B cell (primary cell): ENCODE data around the gene CCDC85C. TPM values are rescaled to one million over a fixed set of nuclear protein-coding genes. Genes with fewer than 3 reads are reported as not detected.

Source experiments
- ATAC-seq: fragments of 200-7000 bp; cut with Tn5 transposase; one replicate; pipeline ENCODE4 v1.10.0; 2021; ENCODE audit warnings: low read depth, mild to moderate bottlenecking, moderate number of reproducible peaks, moderate library complexity
- CTCF ChIA-PET: fragments of 350-600 bp; sonication (Branson Sonifier 250); formaldehyde crosslinking; loops from one replicate; lab custom pipeline; 2021; ENCODE audit warnings: antibody characterized with exemption, inconsistent platforms; lab: Charles Lee
- POLR2A ChIA-PET: fragments of 350-600 bp; sonication (Branson Sonifier 250); formaldehyde crosslinking; loops from one replicate; lab custom pipeline; 2021; ENCODE audit warnings: antibody characterized with exemption; lab: Charles Lee
- DNase-seq: peaks from one replicate; pipeline ENCODE4 v3.0.0; 2013
- H2AFZ ChIP-seq: 2 replicates; pipeline ENCODE4 v1.6.1; 2012; ENCODE audit warnings: mild to moderate bottlenecking, low read depth, low read length; ENCODE audit not compliant: insufficient read depth, poor library complexity, severe bottlenecking
- H3K27ac ChIP-seq, 2 donors: 1 replicate in 1 of 2; 2 replicates in 1 of 2; pipeline ENCODE4 v1.5.1; 2012 to 2013; ENCODE audit warnings: low read length in 2 of 2, mild to moderate bottlenecking in 2 of 2, moderate library complexity in 1 of 2
- H3K27me3 ChIP-seq, 4 experiments: fragments of 200-600 bp in 1 of 4; sonication (generic) in 1 of 4; replicated peaks in 1 of 4; 1 replicate in 2 of 4; 2 replicates in 2 of 4; pipeline versions ENCODE4 v1.6.1 to v1.7.0; 2013 to 2016; ENCODE audit warnings: low read length in 3 of 4, mild to moderate bottlenecking in 2 of 4, mixed read lengths in 1 of 4, moderate library complexity in 1 of 4; ENCODE audit not compliant: insufficient read depth in 4 of 4, control insufficient read depth in 3 of 4; ENCODE audit errors: control extremely low read depth in 1 of 4
- H3K36me3 ChIP-seq, 2 experiments: replicated peaks in 1 of 2; 1 replicate in 1 of 2; 2 replicates in 1 of 2; pipeline versions ENCODE4 v1.6.1 to v1.7.1; 2013; ENCODE audit warnings: low read length in 1 of 2; ENCODE audit not compliant: insufficient read depth in 2 of 2, control insufficient read depth in 1 of 2; ENCODE audit errors: control extremely low read depth in 1 of 2, extremely low read depth in 1 of 2
- H3K4me1 ChIP-seq, 2 donors: fragments of 200-600 bp in 1 of 2; sonication (generic) in 1 of 2; 1 replicate in 1 of 2; 2 replicates in 1 of 2; pipeline versions ENCODE4 v1.5.1 to v1.6.1; 2013 to 2017; ENCODE audit warnings: low read length in 2 of 2; ENCODE audit not compliant: control insufficient read depth in 2 of 2, insufficient read depth in 2 of 2
- H3K4me2 ChIP-seq: replicated peaks from 2 replicates; pipeline ENCODE3; 2012; ENCODE audit warnings: mild to moderate bottlenecking, low read depth, low read length; ENCODE audit not compliant: poor library complexity, severe bottlenecking
- H3K4me3 ChIP-seq, 5 experiments: fragments of 200-600 bp in 1 of 5; sonication (generic) in 1 of 5; 1 replicate in 3 of 5; 2 replicates in 2 of 5; pipeline versions ENCODE4 v1.5.1 to v1.7.0; 2011 to 2016; ENCODE audit warnings: low read length in 4 of 5, mild to moderate bottlenecking in 4 of 5, low read depth in 2 of 5, control low read depth in 1 of 5, moderate library complexity in 1 of 5; ENCODE audit not compliant: insufficient read depth in 1 of 5; ENCODE audit errors: control extremely low read depth in 1 of 5, extremely low read depth in 1 of 5
- H3K79me2 ChIP-seq: fragments of 200-600 bp; sonication (generic); one replicate; pipeline ENCODE4 v1.6.0; 2016; ENCODE audit warnings: low read length; ENCODE audit not compliant: control insufficient read depth, insufficient read depth
- H3K9ac ChIP-seq: fragments of 200-600 bp; sonication (generic); 2 replicates; pipeline ENCODE4 v1.6.1; 2017; ENCODE audit warnings: mild to moderate bottlenecking, low read length, moderate library complexity
- H3K9me3 ChIP-seq, 3 donors: one replicate each; pipeline versions ENCODE4 v1.6.1 to v1.7.1; 2013; ENCODE audit warnings: low read length in 2 of 3; ENCODE audit not compliant: control insufficient read depth in 2 of 3, insufficient read depth in 1 of 3; ENCODE audit errors: control extremely low read depth in 1 of 3
- H4K20me1 ChIP-seq: 2 replicates; pipeline ENCODE4 v1.6.0; 2012; ENCODE audit warnings: mild to moderate bottlenecking, low read length; ENCODE audit not compliant: insufficient read depth, control insufficient read depth, poor library complexity, severe bottlenecking
- H3K27ac Mint-ChIP-seq: one replicate; pipeline ENCODE4 v1.8.0; 2021; ENCODE audit warnings: mixed read lengths
- H3K27me3 Mint-ChIP-seq: one replicate; pipeline ENCODE4 v1.8.0; 2021; ENCODE audit warnings: mixed read lengths
- H3K4me1 Mint-ChIP-seq: one replicate; pipeline ENCODE4 v1.8.0; 2021; ENCODE audit warnings: mixed read lengths
- H3K4me3 Mint-ChIP-seq: one replicate; pipeline ENCODE4 v1.8.0; 2021; ENCODE audit warnings: mixed read lengths
- H3K9me3 Mint-ChIP-seq: one replicate; pipeline ENCODE4 v1.8.0; 2022; ENCODE audit warnings: mixed read lengths; ENCODE audit not compliant: insufficient read depth
- CTCF ChIP-seq: fragments of 200-600 bp; IDR thresholded peaks from one replicate; pipeline ENCODE4 v1.8.0; 2022; ENCODE audit warnings: antibody characterized with exemption, mild to moderate bottlenecking
- EZH2 ChIP-seq: IDR thresholded peaks from 2 replicates; pipeline ENCODE4 v1.6.1; 2012; ENCODE audit warnings: borderline replicate concordance, low read depth, mild to moderate bottlenecking, moderate library complexity, low read length; ENCODE audit not compliant: insufficient read depth, poor library complexity, severe bottlenecking
- WGBS: methylation state at CpG from one replicate; pipeline ENCODE4 v1.1.5; 2013; ENCODE audit warnings: missing lambda C conversion rate; ENCODE audit not compliant: insufficient coverage; 5-methylcytosine and 5-hydroxymethylcytosine counted together
- intact Hi-C: fragments of 100-400 bp; cut with micrococcal nuclease; formaldehyde crosslinking; loops from one replicate; pipeline ENCODE4 v1.10.0; 2022
- polyA plus RNA-seq: library from polyadenylated mRNA; depleted of rRNA; stranded (reverse); fragments of >200 nt; gene quantifications from 2 replicates; pipeline ENCODE4 v1.2.3, GENCODE V29; 2012
- total RNA-seq, 2 donors: library from RNA; stranded (reverse); fragments of 120-200 nt in 1 of 2; gene quantifications; 1 replicate in 1 of 2; 2 replicates in 1 of 2; pipeline versions ENCODE4 v1.2.3 to v1.2.4, GENCODE V29; 2013 to 2022

CCDC85C gene
- total and polyA plus RNA-seq, 2 donors (not counting 1 experiment from before 2014, with no cell fraction given), result 0.52 to 2.7 TPM

- WGBS, result 85% methylated on average over 6 of the region's 7 CpGs
- H3K4me3 Mint-ChIP-seq, result no peak overlapping the region
- H3K4me3 ChIP-seq, result no peak overlapping the region
- ATAC-seq (no peak), DNase-seq (no peak)
- H3K9ac ChIP-seq, result no peak overlapping the region
- H3K27me3 Mint-ChIP-seq, result peaks cover 14% of the 10 kb centered on the region
- H3K4me1 Mint-ChIP-seq, result peaks cover 8% of the 10 kb centered on the region
- H4K20me1 ChIP-seq, result no peaks in the 10 kb centered on the region
- no peak overlapping the region for H3K27ac ChIP-seq
- intact Hi-C loops, result no loop called here
- no peaks in the 10 kb centered on the region for H3K9me3 ChIP-seq
- H2AFZ ChIP-seq, result no peak overlapping the region
- TF ChIP-seq EZH2 (no peak), CTCF (no peak)
- no peak overlapping the region for H3K4me2 ChIP-seq
- ChIA-PET CTCF (no interaction called here), POLR2A (no interaction called here)
- no peaks in the 10 kb centered on the region for H3K9me3 Mint-ChIP-seq
- no peaks in the 10 kb centered on the region for H3K27me3 ChIP-seq
- H3K27ac Mint-ChIP-seq, result no peak overlapping the region
- H3K4me1 ChIP-seq, result no peaks in the 10 kb centered on the region
- H3K36me3 ChIP-seq, result no peaks in the 10 kb centered on the region
- H3K79me2 ChIP-seq, result no peaks in the 10 kb centered on the region
Measured at GRCh38 chr14:99637624-99638023, 33.6 kb upstream of the CCDC85C start.

- Histone ChIP-seq H3K4me3 (no peak overlapping the region), H3K9me3 (no peaks in the 10 kb centered on the region), H3K9ac (no peak overlapping the region), H3K4me1 (no peaks in the 10 kb centered on the region), H3K27ac (no peak overlapping the region), H3K36me3 (no peaks in the 10 kb centered on the region), H3K27me3 (no peaks in the 10 kb centered on the region), H2AFZ (no peak overlapping the region), H3K4me2 (no peak overlapping the region), H4K20me1 (no peaks in the 10 kb centered on the region), H3K79me2 (no peaks in the 10 kb centered on the region)
- H3K27me3 Mint-ChIP-seq, result peaks cover 18% of the 10 kb centered on the region
- TF ChIP-seq EZH2, result no peak
- TF ChIP-seq CTCF, result no peak
- H3K27ac Mint-ChIP-seq, result no peak overlapping the region
- WGBS, result 57% methylated on average over 1 of the region's 5 CpGs
- ATAC-seq (no peak), DNase-seq (no peak)
- H3K9me3 Mint-ChIP-seq, result no peaks in the 10 kb centered on the region
- H3K4me1 Mint-ChIP-seq, result peaks cover 9% of the 10 kb centered on the region
- ChIA-PET POLR2A (no interaction called here), CTCF (no interaction called here)
- intact Hi-C loops, result no loop called here
- H3K4me3 Mint-ChIP-seq, result no peak overlapping the region
Measured at GRCh38 chr14:99636487-99636886, 32.5 kb upstream of the CCDC85C start.
